Trophoblast cell (in vitro differentiated cells and primary cell): ENCODE measurements around the gene PGLYRP4.

Experiments used
- DNase-seq, 2 donors: peaks; one replicate each; pipeline ENCODE4 v3.0.0-alpha.2; 2016
- H2AFZ ChIP-seq: 2 replicates; pipeline ENCODE4 v1.6.1; 2013; ENCODE audit warnings: low read length, moderate library complexity, mild to moderate bottlenecking; ENCODE audit not compliant: insufficient read depth, poor library complexity
- H2AK5ac ChIP-seq: 2 replicates; pipeline ENCODE4 v1.6.1; 2013; ENCODE audit warnings: mild to moderate bottlenecking, low read length
- H2BK120ac ChIP-seq: 2 replicates; pipeline ENCODE4 v1.6.1; 2013; ENCODE audit warnings: low read length, mild to moderate bottlenecking, moderate library complexity; ENCODE audit not compliant: insufficient read depth, poor library complexity
- H2BK12ac ChIP-seq: 2 replicates; pipeline ENCODE4 v1.6.1; 2013; ENCODE audit warnings: mild to moderate bottlenecking, low read length, moderate library complexity
- H2BK5ac ChIP-seq: 2 replicates; pipeline ENCODE4 v1.6.1; 2013; ENCODE audit warnings: low read length, low read depth, moderate library complexity, mild to moderate bottlenecking; ENCODE audit not compliant: poor library complexity
- H3K14ac ChIP-seq: 2 replicates; pipeline ENCODE4 v1.6.1; 2013; ENCODE audit warnings: mild to moderate bottlenecking, low read length
- H3K18ac ChIP-seq: 2 replicates; pipeline ENCODE4 v1.6.1; 2013; ENCODE audit warnings: mild to moderate bottlenecking, low read length
- H3K23ac ChIP-seq: 2 replicates; pipeline ENCODE4 v1.6.1; 2013; ENCODE audit warnings: low read length
- H3K27ac ChIP-seq: 2 replicates; pipeline ENCODE4 v1.5.1; 2013; ENCODE audit warnings: low read depth, mild to moderate bottlenecking, inconsistent platforms, low read length, moderate library complexity
- H3K27me3 ChIP-seq: 2 replicates; pipeline ENCODE4 v1.6.1; 2013; ENCODE audit warnings: inconsistent platforms, mild to moderate bottlenecking, low read length, moderate library complexity; ENCODE audit not compliant: insufficient read depth
- H3K36me3 ChIP-seq, 2 experiments: 1 replicate in 1 of 2; 2 replicates in 1 of 2; pipeline ENCODE4 v1.6.1; 2013; ENCODE audit warnings: low read length in 2 of 2, mild to moderate bottlenecking in 2 of 2, moderate library complexity in 1 of 2; ENCODE audit not compliant: insufficient read depth in 2 of 2, control insufficient read depth in 1 of 2
- H3K4ac ChIP-seq: 2 replicates; pipeline ENCODE4 v1.6.1; 2013; ENCODE audit warnings: low read depth, mild to moderate bottlenecking, low read length, moderate library complexity
- H3K4me1 ChIP-seq, 2 experiments: 1 replicate in 1 of 2; 2 replicates in 1 of 2; pipeline ENCODE4 v1.6.1; 2013; ENCODE audit warnings: low read length in 2 of 2, mild to moderate bottlenecking in 2 of 2, moderate library complexity in 1 of 2; ENCODE audit not compliant: insufficient read depth in 2 of 2, control insufficient read depth in 1 of 2
- H3K4me2 ChIP-seq: 2 replicates; pipeline ENCODE4 v1.6.1; 2013; ENCODE audit warnings: inconsistent platforms, mild to moderate bottlenecking, low read length, moderate library complexity
- H3K4me3 ChIP-seq: 2 replicates; pipeline ENCODE4 v1.5.1; 2013; ENCODE audit warnings: mild to moderate bottlenecking, low read depth, low read length, inconsistent platforms
- H3K79me1 ChIP-seq: one replicate; pipeline ENCODE4 v1.6.1; 2013; ENCODE audit warnings: low read length
- H3K79me2 ChIP-seq: 2 replicates; pipeline ENCODE4 v1.6.1; 2013; ENCODE audit warnings: low read length, mild to moderate bottlenecking; ENCODE audit not compliant: control insufficient read depth, insufficient read depth, poor library complexity
- H3K9ac ChIP-seq: 2 replicates; pipeline ENCODE4 v1.6.1; 2013; ENCODE audit warnings: mild to moderate bottlenecking, low read length
- H3K9me3 ChIP-seq: 2 replicates; pipeline ENCODE4 v1.6.1; 2013; ENCODE audit warnings: low read depth, mild to moderate bottlenecking, control low read depth, inconsistent platforms, low read length; ENCODE audit not compliant: insufficient read depth
- H4K12ac ChIP-seq: 2 replicates; pipeline ENCODE4 v1.6.1; 2013; ENCODE audit warnings: low read depth, mild to moderate bottlenecking, low read length, moderate library complexity
- H4K8ac ChIP-seq: 2 replicates; pipeline ENCODE4 v1.6.1; 2013; ENCODE audit warnings: low read depth, mild to moderate bottlenecking, low read length, moderate library complexity
- H4K91ac ChIP-seq: one replicate; pipeline ENCODE4 v1.6.1; 2013; ENCODE audit warnings: low read depth, mild to moderate bottlenecking, low read length, moderate library complexity
- WGBS: extraction: QIAGEN DNeasy Blood & Tissue Kit; methylation state at CpG from one replicate; pipeline ENCODE4 v1.1.7; 2013; ENCODE audit warnings: missing lambda C conversion rate; ENCODE audit not compliant: insufficient read length, insufficient coverage; ENCODE audit errors: extremely low coverage; 5-methylcytosine and 5-hydroxymethylcytosine counted together

PGLYRP4 gene

GRCh38 chr1:153302308-153302707, 46.3 kb downstream of the PGLYRP4 start:
- H3K27me3 ChIP-seq = no peaks in the 10 kb centered on the region
- no peaks in the 10 kb centered on the region for H3K79me2 ChIP-seq
- H4K12ac ChIP-seq = no peak overlapping the region
- WGBS = no CpG with 5 or more reads among the region's 5 CpGs
- H2BK12ac ChIP-seq = no peak overlapping the region
- H3K18ac ChIP-seq = no peak overlapping the region
- no peaks in the 10 kb centered on the region for H3K9me3 ChIP-seq
- no peaks in the 10 kb centered on the region for H3K79me1 ChIP-seq
- DNase-seq = no peak
- no peak overlapping the region for H3K14ac ChIP-seq
- no peak overlapping the region for H4K8ac ChIP-seq
- no peak overlapping the region for H2BK5ac ChIP-seq
- no peak overlapping the region for H4K91ac ChIP-seq
- H3K4me1 ChIP-seq = no peaks in the 10 kb centered on the region
- no peak overlapping the region for H2AFZ ChIP-seq
- H3K27ac ChIP-seq = no peak overlapping the region
- H3K4me2 ChIP-seq = no peak overlapping the region
- no peak overlapping the region for H3K4ac ChIP-seq
- H2BK120ac ChIP-seq = no peak overlapping the region
- H3K23ac ChIP-seq = no peak overlapping the region
- no peak overlapping the region for H2AK5ac ChIP-seq
- no peaks in the 10 kb centered on the region for H3K36me3 ChIP-seq
- no peak overlapping the region for H3K9ac ChIP-seq
- no peak overlapping the region for H3K4me3 ChIP-seq

- Histone ChIP-seq H3K4me1 (peaks cover 25 to 31% of the 10 kb centered on the region in 2 experiments), H3K9me3 (no peaks in the 10 kb centered on the region), H4K91ac (no peak overlapping the region), H2AFZ (no peak overlapping the region), H3K23ac (no peak overlapping the region), H4K12ac (no peak overlapping the region), H3K79me2 (no peaks in the 10 kb centered on the region), H3K79me1 (peaks cover 10% of the 10 kb centered on the region), H2AK5ac (no peak overlapping the region), H2BK12ac (no peak overlapping the region), H3K4me3 (no peak overlapping the region), H3K9ac (no peak overlapping the region), H3K18ac (no peak overlapping the region), H2BK120ac (no peak overlapping the region), H3K27me3 (no peaks in the 10 kb centered on the region), H4K8ac (no peak overlapping the region), H2BK5ac (no peak overlapping the region), H3K4me2 (no peak overlapping the region), H3K14ac (no peak overlapping the region), H3K27ac (no peak overlapping the region), H3K36me3 (no peaks in the 10 kb centered on the region), H3K4ac (no peak overlapping the region)
- DNase-seq = no peak
- WGBS = no CpG with 5 or more reads among the region's 9 CpGs
Measured at GRCh38 chr1:153293851-153294250, 54.8 kb downstream of the PGLYRP4 start.

- no peaks in the 10 kb centered on the region for H3K27me3 ChIP-seq
- peaks cover 25 to 33% of the 10 kb centered on the region in 2 experiments for H3K4me1 ChIP-seq
- H2BK5ac ChIP-seq = no peak overlapping the region
- no peak overlapping the region for H3K23ac ChIP-seq
- no peak overlapping the region for H3K4me3 ChIP-seq
- no CpG with 5 or more reads among the region's 7 CpGs for WGBS
- H4K91ac ChIP-seq = peak overlapping the region; percentile 29
- H3K14ac ChIP-seq = no peak overlapping the region
- H3K18ac ChIP-seq = no peak overlapping the region
- H4K8ac ChIP-seq = no peak overlapping the region
- H3K27ac ChIP-seq = no peak overlapping the region
- H3K79me1 ChIP-seq = peaks cover 10% of the 10 kb centered on the region
- no peak overlapping the region for H2AK5ac ChIP-seq
- no peaks in the 10 kb centered on the region for H3K36me3 ChIP-seq
- H4K12ac ChIP-seq = no peak overlapping the region
- H2BK12ac ChIP-seq = no peak overlapping the region
- H3K4me2 ChIP-seq = no peak overlapping the region
- no peak overlapping the region for H3K4ac ChIP-seq
- no peak overlapping the region for H2BK120ac ChIP-seq
- no peak overlapping the region for H3K9ac ChIP-seq
- DNase-seq = no peak
- H3K9me3 ChIP-seq = no peaks in the 10 kb centered on the region
- no peak overlapping the region for H2AFZ ChIP-seq
- H3K79me2 ChIP-seq = no peaks in the 10 kb centered on the region
Measured at GRCh38 chr1:153293480-153293775, 55.2 kb downstream of the PGLYRP4 start.

GRCh38 chr1:153292740-153293479, 55.7 kb downstream of the PGLYRP4 start:
- H2BK12ac ChIP-seq = peak overlapping the region; percentile 59
- peak overlapping the region; percentile 17 for H3K4me2 ChIP-seq
- H3K36me3 ChIP-seq = no peaks in the 10 kb centered on the region
- no CpG with 5 or more reads among the region's 25 CpGs for WGBS
- no peak overlapping the region for H3K4me3 ChIP-seq
- H3K27ac ChIP-seq = peak overlapping the region; percentile 19
- peak overlapping the region; percentile 9 for H2AFZ ChIP-seq
- H3K14ac ChIP-seq = peak overlapping the region; percentile 21
- H3K4ac ChIP-seq = no peak overlapping the region
- no peak overlapping the region for H3K9ac ChIP-seq
- peak overlapping the region; percentile 77 for H2BK120ac ChIP-seq
- H3K27me3 ChIP-seq = no peaks in the 10 kb centered on the region
- H2AK5ac ChIP-seq = peak overlapping the region; percentile 0
- peaks cover 25 to 36% of the 10 kb centered on the region in 2 experiments for H3K4me1 ChIP-seq
- DNase-seq = no peak
- peak overlapping the region; percentile 11 for H2BK5ac ChIP-seq
- no peaks in the 10 kb centered on the region for H3K9me3 ChIP-seq
- H3K23ac ChIP-seq = no peak overlapping the region
- peaks cover 10% of the 10 kb centered on the region for H3K79me1 ChIP-seq
- H3K79me2 ChIP-seq = no peaks in the 10 kb centered on the region
- no peak overlapping the region for H4K8ac ChIP-seq
- peak overlapping the region; percentile 2 for H3K18ac ChIP-seq
- peak overlapping the region; percentile 29 for H4K91ac ChIP-seq
- no peak overlapping the region for H4K12ac ChIP-seq
